K562 (cell line): Measurements from ENCODE around the gene PCARE. TPM values are rescaled to one million over a fixed set of nuclear protein-coding genes. Genes with fewer than 3 reads are reported as not detected.

Source experiments
- ATAC-seq: fragments of 200-7000 bp; cut with Tn5 transposase; 3 replicates; pipeline ENCODE4 v1.9.1; 2020; ENCODE audit warnings: moderate library complexity
- BruUV-seq: library from RNA; stranded (reverse); fragments of 400-500 nt; replicated peaks from 2 replicates; lab custom pipeline; 2021; lab: Mats Ljungman, UMichigan
- CTCF ChIA-PET: fragments of 300-600 bp; formaldehyde crosslinking; extraction: SDS; loops from one replicate; lab custom pipeline; 2021; ENCODE audit warnings: low intra/inter-chr PET ratio; lab: Yijun Ruan, JAX
- POLR2A ChIA-PET: fragments of 300-600, 350-650 bp; sonication (Branson Sonifier 250); formaldehyde crosslinking; extraction: SDS; loops from one replicate; lab custom pipeline; 2021; ENCODE audit warnings: antibody characterized with exemption, inconsistent platforms; lab: Yijun Ruan, JAX
- DNase-seq, 4 experiments: peaks; one replicate each; pipeline versions ENCODE4 v3.0.0 to v3.0.0-alpha.2; 2011 to 2018; ENCODE audit warnings: low spot score in 3 of 4, mixed read lengths in 3 of 4; ENCODE audit errors: extremely low read depth in 1 of 4
- FAIRE-seq: peaks from 2 replicates; lab custom pipeline; 2011; peaks lifted over from hg19 to GRCh38; lab: Jason Lieb, UNC
- H2AFZ ChIP-seq: 2 replicates; pipeline ENCODE4 v1.6.0; 2011; ENCODE audit warnings: low read depth, low read length, control low read depth, inconsistent platforms
- H3K27ac ChIP-seq: fragments of 200-600 bp; 3 replicates; pipeline ENCODE4 v1.8.0; 2011; ENCODE audit warnings: low read depth, mild to moderate bottlenecking, control low read depth, inconsistent platforms, low read length, moderate library complexity, mixed read lengths; ENCODE audit errors: extremely low read depth
- H3K27me3 ChIP-seq, 2 experiments: fragments of 300-600 bp in 1 of 2; 2 replicates in 1 of 2; 3 replicates in 1 of 2; pipeline versions ENCODE4 v1.6.0 to v1.8.0; 2011; ENCODE audit warnings: inconsistent platforms in 2 of 2, low read length in 2 of 2, mild to moderate bottlenecking in 1 of 2, mixed read lengths in 1 of 2, moderate library complexity in 1 of 2; ENCODE audit not compliant: control insufficient read depth in 2 of 2, insufficient read depth in 2 of 2
- H3K36me3 ChIP-seq: fragments of 300-600 bp; 3 replicates; pipeline ENCODE4 v1.8.0; 2011; ENCODE audit warnings: mild to moderate bottlenecking, low read length, inconsistent platforms; ENCODE audit not compliant: control insufficient read depth, insufficient read depth
- H3K4me1 ChIP-seq, 2 experiments: fragments of 200-600 bp in 1 of 2; replicated peaks in 1 of 2; 2 replicates in 1 of 2; 3 replicates in 1 of 2; pipeline versions ENCODE4 v1.5.1 to v1.8.0; 2011; ENCODE audit warnings: inconsistent platforms in 2 of 2, low read length in 2 of 2, mild to moderate bottlenecking in 1 of 2, mixed read lengths in 1 of 2, moderate library complexity in 1 of 2; ENCODE audit not compliant: control insufficient read depth in 2 of 2, insufficient read depth in 2 of 2
- H3K4me2 ChIP-seq: 2 replicates; pipeline ENCODE4 v1.6.1; 2011; ENCODE audit warnings: low read length, control low read depth, inconsistent platforms, mixed read lengths; ENCODE audit not compliant: insufficient read depth
- H3K4me3 ChIP-seq: fragments of 200-600 bp; sonication (generic), shearing (Covaris generic); 2 replicates; pipeline ENCODE4 v1.5.1; 2016; ENCODE audit warnings: control low read depth, inconsistent platforms
- H3K79me2 ChIP-seq: fragments of 200-600 bp; 3 replicates; pipeline ENCODE4 v1.8.0; 2011; ENCODE audit warnings: low read length, inconsistent platforms; ENCODE audit not compliant: control insufficient read depth, insufficient read depth
- H3K9ac ChIP-seq, 2 experiments: 2 replicates each; pipeline versions ENCODE4 v1.6.0 to v1.6.1; 2011; ENCODE audit warnings: low read depth in 2 of 2, low read length in 2 of 2, control low read depth in 1 of 2, inconsistent platforms in 1 of 2, mild to moderate bottlenecking in 1 of 2, mixed read lengths in 1 of 2; ENCODE audit not compliant: insufficient read depth in 1 of 2
- H3K9me1 ChIP-seq: one replicate; pipeline ENCODE4 v1.6.0; 2011; ENCODE audit warnings: inconsistent platforms, mild to moderate bottlenecking, low read length, moderate library complexity; ENCODE audit not compliant: control insufficient read depth, insufficient read depth
- H3K9me3 ChIP-seq: replicated peaks from 2 replicates; pipeline ENCODE4 v1.5.1; 2011; ENCODE audit warnings: low read depth, low read length, inconsistent platforms; ENCODE audit not compliant: control insufficient read depth, insufficient read depth
- H4K20me1 ChIP-seq: replicated peaks from 2 replicates; pipeline ENCODE4 v1.6.1; 2011; ENCODE audit warnings: low read length, inconsistent platforms, mixed read lengths; ENCODE audit not compliant: control insufficient read depth, insufficient read depth
- BHLHE40 ChIP-seq: IDR thresholded peaks from 2 replicates; pipeline ENCODE4 v1.6.1; 2011; ENCODE audit warnings: low read length, improper control_type of control experiment
- CEBPG ChIP-seq, 3 experiments: fragments of 200-800 bp in 1 of 3; sonication (Bioruptor generic) in 1 of 3; sonication (generic) in 1 of 3; formaldehyde crosslinking in 1 of 3; IDR thresholded peaks in 2 of 3; conservative IDR thresholded peaks in 1 of 3; 2 replicates each; pipeline versions ENCODE4 v1.6.1 to v1.8.0; 2016 to 2022; ENCODE audit warnings: missing compliant biosample characterization in 2 of 3, missing genetic modification characterization in 2 of 3, mild to moderate bottlenecking in 1 of 3, missing genetic modification reagents in 1 of 3
- CTBP1 ChIP-seq: fragments of 450-650 bp; IDR thresholded peaks from 2 replicates; pipeline ENCODE4 v1.6.1; 2016; ENCODE audit warnings: borderline replicate concordance
- LARP7 ChIP-seq: fragments of 450-650 bp; IDR thresholded peaks from 2 replicates; pipeline ENCODE4 v1.6.1; 2016
- MEF2A ChIP-seq: IDR thresholded peaks from 2 replicates; pipeline ENCODE4 v1.6.1; 2011; ENCODE audit warnings: low read depth, mild to moderate bottlenecking, low read length, moderate library complexity; ENCODE audit not compliant: control insufficient read depth
- MNT ChIP-seq, 2 experiments: fragments of 450-650 bp; conservative IDR thresholded peaks; 2 replicates each; pipeline ENCODE4 v1.6.1; 2017; ENCODE audit warnings: mild to moderate bottlenecking in 2 of 2, moderate library complexity in 2 of 2
- MYNN ChIP-seq, 2 experiments: sonication (generic); formaldehyde crosslinking in 1 of 2; IDR thresholded peaks; 2 replicates each; pipeline versions ENCODE4 v1.5.0 to v1.6.1; 2016 to 2020; ENCODE audit warnings: antibody characterized with exemption in 1 of 2, missing genetic modification reagents in 1 of 2
- NR2C2 ChIP-seq, 2 experiments: fragments of 200-800 bp in 1 of 2; sonication (Bioruptor generic) in 1 of 2; sonication (generic) in 1 of 2; formaldehyde crosslinking in 1 of 2; IDR thresholded peaks; 2 replicates each; pipeline versions ENCODE4 v1.6.1 to v1.8.0; 2016 to 2022; ENCODE audit warnings: mild to moderate bottlenecking in 1 of 2, missing compliant biosample characterization in 1 of 2, missing genetic modification characterization in 1 of 2, missing genetic modification reagents in 1 of 2
- POLR2H ChIP-seq: IDR thresholded peaks from 2 replicates; pipeline ENCODE4 v1.6.1; 2016; ENCODE audit warnings: missing genetic modification characterization, low read depth, mild to moderate bottlenecking, control low read depth, missing compliant biosample characterization, moderate library complexity
- RFX5 ChIP-seq: IDR thresholded peaks from 2 replicates; pipeline ENCODE4 v1.6.1; 2011; ENCODE audit warnings: low read depth, mild to moderate bottlenecking, improper control_type of control experiment, low read length
- SMC3 ChIP-seq: conservative IDR thresholded peaks from 2 replicates; pipeline ENCODE4 v1.6.1; 2011; ENCODE audit warnings: low read depth, low read length, improper control_type of control experiment; ENCODE audit not compliant: insufficient read depth
- TFAM ChIP-seq: fragments of 250-450 bp; sonication (Bioruptor Pico); conservative IDR thresholded peaks from 2 replicates; pipeline ENCODE4 v1.5.0; 2021; ENCODE audit warnings: mild to moderate bottlenecking, moderate library complexity
- USF1 ChIP-seq: sonication (generic); formaldehyde crosslinking; IDR thresholded peaks from 2 replicates; pipeline ENCODE4 v1.9.0; 2022; ENCODE audit warnings: mild to moderate bottlenecking, missing genetic modification reagents
- ZBTB1 ChIP-seq: sonication (generic); formaldehyde crosslinking; IDR thresholded peaks from 2 replicates; pipeline ENCODE4 v1.8.1; 2023; ENCODE audit warnings: missing genetic modification reagents, low read depth, mild to moderate bottlenecking, borderline replicate concordance
- ZFP30 ChIP-seq: fragments of 250-450 bp; sonication (Bioruptor Pico); IDR thresholded peaks from 2 replicates; pipeline ENCODE4 v1.8.0; 2022; ENCODE audit warnings: moderate library complexity, mild to moderate bottlenecking, inconsistent platforms, borderline replicate concordance
- ZNF444 ChIP-seq: fragments of 250-450 bp; sonication (Bioruptor Pico); IDR thresholded peaks from 2 replicates; pipeline ENCODE4 v1.4.0; 2020; ENCODE audit warnings: mild to moderate bottlenecking, moderate library complexity
- ZNF511 ChIP-seq: sonication (generic); formaldehyde crosslinking; IDR thresholded peaks from 2 replicates; pipeline ENCODE4 v1.8.0; 2022; ENCODE audit warnings: mild to moderate bottlenecking, missing genetic modification reagents
- WGBS: fragments of 100-300 bp; shearing (Covaris generic); methylation state at CpG from one replicate; pipeline ENCODE4 v1.1.6; 2016; ENCODE audit warnings: low coverage, mixed read lengths; ENCODE audit not compliant: insufficient coverage; ENCODE audit errors: missing lambda C conversion rate; 5-methylcytosine and 5-hydroxymethylcytosine counted together
- in situ Hi-C: fragments of 300-500 bp; cut with MboI; formaldehyde crosslinking; loops from 4 replicates; pipeline ENCODE4 v1.15.0; 2018; ENCODE audit warnings: inconsistent platforms, mixed read lengths
- intact Hi-C: fragments of 100-400 bp; cut with micrococcal nuclease; formaldehyde crosslinking; loops from 2 replicates; pipeline ENCODE4 v1.14.2; 2022
- polyA plus RNA-seq, 8 experiments: library from polyadenylated mRNA; depleted of rRNA in 4 of 8; stranded (reverse) in 5 of 8; unstranded in 3 of 8; fragments of >200 nt; fragmentation: Nextera tagmentation in 2 of 8; fragmentation: Illumina TruSeq in 1 of 8; extraction: Ambion mirVana in 2 of 8; extraction: Trizol in 1 of 8; gene quantifications; 2 replicates each; pipeline versions ENCODE4 v1.2.1 to v1.2.3, GENCODE V29; 2011 to 2014; ENCODE audit warnings: inconsistent platforms in 1 of 8, missing spikeins in 1 of 8
- total RNA-seq, 7 experiments: library from RNA; depleted of rRNA in 6 of 7; stranded (reverse); fragments of >200 nt in 6 of 7; fragmentation: Illumina TruSeq in 2 of 7; extraction: Trizol in 2 of 7; gene quantifications; 2 replicates each; pipeline versions ENCODE4 v1.2.1 to v1.2.3, GENCODE V29; 2011 to 2021; ENCODE audit warnings: low replicate concordance in 1 of 7

The PCARE gene
- total and polyA plus RNA-seq, 9 of the 15 experiments (the other 6 are each of a cell fraction or from before 2014, with no cell fraction given) = not detected

- DNase-seq (peak in 1 of 4 experiments; percentile 17), ATAC-seq (peak; percentile 45; the same call in 2 of the 3 replicates), FAIRE-seq (no peak)
- no peaks in the 10 kb centered on the region for H4K20me1 ChIP-seq
- no peak overlapping the region for H3K4me2 ChIP-seq
- H3K27me3 ChIP-seq = peaks cover 19 to 29% of the 10 kb centered on the region in 2 experiments
- H3K79me2 ChIP-seq = no peaks in the 10 kb centered on the region
- no peak overlapping the region for H2AFZ ChIP-seq
- no peaks in the 10 kb centered on the region for H3K36me3 ChIP-seq
- intact Hi-C loops = no loop called here
- WGBS = 0% methylated on average over 4 of the region's 4 CpGs
- no peak overlapping the region for H3K4me3 ChIP-seq
- in situ Hi-C loops = no loop called here
- H3K27ac ChIP-seq = no peak overlapping the region
- H3K9ac ChIP-seq = no peak overlapping the region
- no TSS peak for BruUV-seq
- ChIA-PET CTCF (no interaction called here), POLR2A (no interaction called here)
- no peaks in the 10 kb centered on the region for H3K9me3 ChIP-seq
- H3K4me1 ChIP-seq = peaks cover 5 to 6% of the 10 kb centered on the region in 2 experiments; a peak in 3 of 5 replicates
- no peaks in the 10 kb centered on the region for H3K9me1 ChIP-seq
- TF ChIP-seq ZBTB1 (CRISPR knock-in tag) = no peak
- no peak for TF ChIP-seq ZNF444
- TF ChIP-seq MNT (conservative IDR thresholded peaks at IDR 0.05) = no peak
- TF ChIP-seq ZNF511 (CRISPR knock-in tag) = no peak
- TF ChIP-seq CEBPG (CRISPR knock-in tag; IDR thresholded peaks at IDR 0.05) = no peak
- 0 out of 4 replicates have a peak, but pooled peaks of 1 of the 2 experiments have one; percentile 31 for TF ChIP-seq CEBPG (tag; conservative IDR thresholded peaks at IDR 0.05 in 1 of 2, IDR thresholded peaks at IDR 0.05 in 1 of 2)
- no peak for TF ChIP-seq USF1
- TF ChIP-seq MYNN (IDR thresholded peaks at IDR 0.05) = no peak
- TF ChIP-seq MYNN (CRISPR knock-in tag; IDR thresholded peaks at IDR 0.05) = no peak
- no peak for TF ChIP-seq TFAM
- TF ChIP-seq RFX5 = no peak
- peak; percentile 9; the same call in 1 of the 2 replicates for TF ChIP-seq BHLHE40
- no peak for TF ChIP-seq POLR2H
- TF ChIP-seq MEF2A = no peak
- TF ChIP-seq LARP7 = no peak
- TF ChIP-seq CTBP1 = peak; percentile 59
- TF ChIP-seq ZFP30 (CRISPR knock-in tag) = no peak
- no peak for TF ChIP-seq NR2C2 (CRISPR knock-in tag; IDR thresholded peaks at IDR 0.05)
- peak; percentile 21; the same call in 1 of the 2 replicates for TF ChIP-seq NR2C2 (tag; IDR thresholded peaks at IDR 0.05)
- TF ChIP-seq SMC3 = no peak
Observed at GRCh38 chr2:29113891-29114321, 39.6 kb upstream of the PCARE start.
